Peyer's patch (tissue), 4 donors: ENCODE results near the gene PCDHGC5. TPM values are rescaled to one million over a fixed set of nuclear protein-coding genes. Genes with fewer than 3 reads are reported as not detected.
A peak's percentile ranks its signal among the peaks of the same experiment; 100 is the strongest.

ENCODE experiments used
- DNase-seq, 3 donors: peaks; one replicate each; pipeline ENCODE4 v3.0.0-alpha.2; 2017 to 2019
- H3K27ac ChIP-seq, 4 donors: fragments of 200-600 bp; sonication (generic); one replicate each; pipeline ENCODE4 v1.5.1; 2016 to 2019
- H3K27me3 ChIP-seq, 2 donors: fragments of 200-600 bp; sonication (generic); one replicate each; pipeline ENCODE4 v1.5.1; 2019
- H3K36me3 ChIP-seq, 3 donors: fragments of 200-600 bp; sonication (generic); one replicate each; pipeline ENCODE4 v1.5.1; 2016 to 2019
- H3K4me1 ChIP-seq, 4 donors: fragments of 200-600 bp; sonication (generic); one replicate each; pipeline ENCODE4 v1.5.1; 2016 to 2019
- H3K4me3 ChIP-seq, 4 donors: fragments of 200-600 bp; sonication (generic); 1 replicate in 3 of 4; 2 replicates in 1 of 4; pipeline ENCODE4 v1.5.1; 2016 to 2019; ENCODE audit warnings: mild to moderate bottlenecking in 1 of 4
- H3K9me3 ChIP-seq, 4 donors: fragments of 200-600 bp; sonication (generic); one replicate each; pipeline ENCODE4 v1.5.1; 2016 to 2019; ENCODE audit warnings: mild to moderate bottlenecking in 1 of 4
- CTCF ChIP-seq, 6 experiments: fragments of 450-650 bp in 4 of 6; fragments of 200-600 bp in 2 of 6; sonication (generic) in 1 of 6; IDR thresholded peaks; one replicate each; pipeline ENCODE4 v1.5.1; 2017 to 2019; ENCODE audit warnings: antibody characterized with exemption in 6 of 6, mild to moderate bottlenecking in 3 of 6, moderate library complexity in 1 of 6
- POLR2A ChIP-seq, 2 donors: fragments of 450-650 bp; IDR thresholded peaks; one replicate each; pipeline ENCODE4 v1.5.1; 2017; ENCODE audit warnings: antibody characterized with exemption in 2 of 2, mild to moderate bottlenecking in 2 of 2, moderate library complexity in 2 of 2
- total RNA-seq, 4 donors: library from RNA; depleted of rRNA; stranded (reverse); fragments of >200 nt; gene quantifications; one replicate each; pipeline ENCODE4 v1.1.0, GENCODE V29; 2016

The PCDHGC5 gene
- total RNA-seq, 4 donors from 2014 or later, result 0.67 to 1.4 (median 0.95) TPM; not detected in 1

- Histone ChIP-seq H3K9me3 (no peaks in the 10 kb centered on the region), H3K36me3 (peaks cover 0 to 56% (median 0%) of the 10 kb centered on the region in 3 donors), H3K27me3 (no peaks in the 10 kb centered on the region), H3K4me1 (peaks cover 0 to 36% (median 6%) of the 10 kb centered on the region in 4 donors), H3K4me3 (no peak overlapping the region), H3K27ac (no peak overlapping the region)
- TF ChIP-seq CTCF (IDR thresholded peaks at IDR 0.05) (no peak), POLR2A (IDR thresholded peaks at IDR 0.05) (no peak)
- no peak for DNase-seq
Measured at GRCh38 chr5:141517880-141518617, 29.2 kb downstream of the PCDHGC5 start.

- H3K27me3 ChIP-seq, result no peaks in the 10 kb centered on the region
- H3K9me3 ChIP-seq, result no peaks in the 10 kb centered on the region
- H3K4me1 ChIP-seq, result peaks cover 0 to 36% (median 6%) of the 10 kb centered on the region in 4 donors
- TF ChIP-seq POLR2A (IDR thresholded peaks at IDR 0.05) (no peak), CTCF (IDR thresholded peaks at IDR 0.05) (no peak)
- no peak overlapping the region for H3K27ac ChIP-seq
- peaks cover 0 to 62% (median 0%) of the 10 kb centered on the region in 3 donors for H3K36me3 ChIP-seq
- H3K4me3 ChIP-seq, result no peak overlapping the region
- DNase-seq, result no peak
Measured at GRCh38 chr5:141518618-141519015, 29.7 kb downstream of the PCDHGC5 start.

- H3K9me3 ChIP-seq, result no peaks in the 10 kb centered on the region
- DNase-seq, result no peak
- H3K27ac ChIP-seq, result peak overlapping the region in 1 of 4 donors; percentile 18
- no peak for TF ChIP-seq POLR2A (IDR thresholded peaks at IDR 0.05)
- TF ChIP-seq CTCF (IDR thresholded peaks at IDR 0.05), result no peak
- peaks cover 0 to 68% (median 0%) of the 10 kb centered on the region in 3 donors for H3K36me3 ChIP-seq
- H3K4me3 ChIP-seq, result no peak overlapping the region
- peaks cover 0 to 32% (median under 1%) of the 10 kb centered on the region in 4 donors for H3K4me1 ChIP-seq
- H3K27me3 ChIP-seq, result no peaks in the 10 kb centered on the region
Measured at GRCh38 chr5:141519605-141520565, 31.0 kb downstream of the PCDHGC5 start.

GRCh38 chr5:141521244-141521781 lies 32.4 kb downstream of the PCDHGC5 start:
- Histone ChIP-seq H3K9me3 (no peaks in the 10 kb centered on the region), H3K4me1 (peaks cover 0 to 45% (median 2%) of the 10 kb centered on the region in 4 donors), H3K27me3 (no peaks in the 10 kb centered on the region), H3K4me3 (no peak overlapping the region), H3K36me3 (peaks cover 0 to 61% (median 0%) of the 10 kb centered on the region in 3 donors), H3K27ac (peak overlapping the region in 3 of 4 donors; percentile 35 to 60 (median 50))
- DNase-seq, result no peak
- no peak for TF ChIP-seq CTCF (IDR thresholded peaks at IDR 0.05)
- no peak for TF ChIP-seq POLR2A (IDR thresholded peaks at IDR 0.05)

GRCh38 chr5:141522301-141522700 lies 33.4 kb downstream of the PCDHGC5 start:
- no peak overlapping the region for H3K4me3 ChIP-seq
- peaks cover 0 to 45% (median 2%) of the 10 kb centered on the region in 4 donors for H3K4me1 ChIP-seq
- no peak for TF ChIP-seq POLR2A (IDR thresholded peaks at IDR 0.05)
- no peak for TF ChIP-seq CTCF (IDR thresholded peaks at IDR 0.05)
- H3K27ac ChIP-seq, result peak overlapping the region in 1 of 4 donors; percentile 50
- DNase-seq, result no peak
- peaks cover 0 to 59% (median 0%) of the 10 kb centered on the region in 3 donors for H3K36me3 ChIP-seq
- no peaks in the 10 kb centered on the region for H3K9me3 ChIP-seq
- no peaks in the 10 kb centered on the region for H3K27me3 ChIP-seq
